Measurements from ENCODE around the gene GDPD2.

Gene GDPD2

GRCh38 chrX:70437011-70437410 is 13.9 kb downstream of the GDPD2 start:
- TF ChIP-seq SIN3A (IDR thresholded peaks at IDR 0.05; ENCODE audit: borderline replicate concordance, insufficient read depth, low read length) (no peak), TAF1 (IDR thresholded peaks at IDR 0.05; ENCODE audit: borderline replicate concordance, insufficient read depth, low read length) (no peak), POLR2AphosphoS5 (IDR thresholded peaks at IDR 0.05; ENCODE audit: low read depth, low read length) (no peak), FOXP2 (optimal IDR thresholded peaks at IDR 0.05; ENCODE audit: borderline replicate concordance, extremely low read depth, extremely low read length, insufficient read depth) (no peak)
- TF ChIP-seq, protein P1, sequence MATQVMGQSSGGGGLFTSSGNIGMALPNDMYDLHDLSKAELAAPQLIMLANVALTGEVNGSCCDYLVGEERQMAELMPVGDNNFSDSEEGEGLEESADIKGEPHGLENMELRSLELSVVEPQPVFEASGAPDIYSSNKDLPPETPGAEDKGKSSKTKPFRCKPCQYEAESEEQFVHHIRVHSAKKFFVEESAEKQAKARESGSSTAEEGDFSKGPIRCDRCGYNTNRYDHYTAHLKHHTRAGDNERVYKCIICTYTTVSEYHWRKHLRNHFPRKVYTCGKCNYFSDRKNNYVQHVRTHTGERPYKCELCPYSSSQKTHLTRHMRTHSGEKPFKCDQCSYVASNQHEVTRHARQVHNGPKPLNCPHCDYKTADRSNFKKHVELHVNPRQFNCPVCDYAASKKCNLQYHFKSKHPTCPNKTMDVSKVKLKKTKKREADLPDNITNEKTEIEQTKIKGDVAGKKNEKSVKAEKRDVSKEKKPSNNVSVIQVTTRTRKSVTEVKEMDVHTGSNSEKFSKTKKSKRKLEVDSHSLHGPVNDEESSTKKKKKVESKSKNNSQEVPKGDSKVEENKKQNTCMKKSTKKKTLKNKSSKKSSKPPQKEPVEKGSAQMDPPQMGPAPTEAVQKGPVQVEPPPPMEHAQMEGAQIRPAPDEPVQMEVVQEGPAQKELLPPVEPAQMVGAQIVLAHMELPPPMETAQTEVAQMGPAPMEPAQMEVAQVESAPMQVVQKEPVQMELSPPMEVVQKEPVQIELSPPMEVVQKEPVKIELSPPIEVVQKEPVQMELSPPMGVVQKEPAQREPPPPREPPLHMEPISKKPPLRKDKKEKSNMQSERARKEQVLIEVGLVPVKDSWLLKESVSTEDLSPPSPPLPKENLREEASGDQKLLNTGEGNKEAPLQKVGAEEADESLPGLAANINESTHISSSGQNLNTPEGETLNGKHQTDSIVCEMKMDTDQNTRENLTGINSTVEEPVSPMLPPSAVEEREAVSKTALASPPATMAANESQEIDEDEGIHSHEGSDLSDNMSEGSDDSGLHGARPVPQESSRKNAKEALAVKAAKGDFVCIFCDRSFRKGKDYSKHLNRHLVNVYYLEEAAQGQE (IDR thresholded peaks at IDR 0.05; ENCODE audit: insufficient read depth in 1 of 2, low read depth in 2 of 2, low read length in 2 of 2) = no peak

DNA sequence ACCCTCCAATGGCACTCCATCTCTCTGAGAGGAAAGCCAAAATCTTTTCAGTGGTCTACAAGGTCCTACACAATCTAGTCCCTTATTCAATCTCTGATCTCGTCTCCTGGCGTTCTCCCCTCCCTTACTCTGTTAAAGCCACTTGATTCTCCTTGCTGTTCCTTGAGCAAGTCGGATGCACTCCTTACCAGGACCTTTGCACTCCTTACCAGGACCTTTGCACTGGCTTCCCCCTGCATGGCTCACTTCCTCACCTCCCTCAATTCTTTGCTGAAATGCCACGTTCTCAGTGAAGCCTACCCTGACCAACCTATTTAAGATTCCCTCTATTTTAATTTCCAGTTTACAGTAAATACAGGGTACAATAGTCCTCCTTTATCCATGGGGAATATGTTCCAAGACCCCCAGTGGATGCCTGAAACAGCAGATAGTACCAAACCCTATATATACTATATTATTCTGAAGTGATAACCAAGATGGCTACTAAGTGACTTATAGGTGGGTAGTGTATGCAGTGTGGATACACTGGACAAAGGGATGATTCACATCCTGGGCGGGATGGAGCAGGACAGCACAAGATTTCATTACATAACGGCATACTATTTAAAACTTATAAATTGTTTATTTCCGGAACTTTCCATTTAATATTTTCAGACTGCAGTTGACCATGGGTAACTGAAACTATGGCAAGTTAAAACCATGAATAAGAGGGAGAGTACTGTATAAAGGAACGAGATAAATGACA is 15.0 kb downstream of the GDPD2 start:
- no peak for TF ChIP-seq SIN3A (IDR thresholded peaks at IDR 0.05; ENCODE audit: borderline replicate concordance, insufficient read depth, low read length)

DNA sequence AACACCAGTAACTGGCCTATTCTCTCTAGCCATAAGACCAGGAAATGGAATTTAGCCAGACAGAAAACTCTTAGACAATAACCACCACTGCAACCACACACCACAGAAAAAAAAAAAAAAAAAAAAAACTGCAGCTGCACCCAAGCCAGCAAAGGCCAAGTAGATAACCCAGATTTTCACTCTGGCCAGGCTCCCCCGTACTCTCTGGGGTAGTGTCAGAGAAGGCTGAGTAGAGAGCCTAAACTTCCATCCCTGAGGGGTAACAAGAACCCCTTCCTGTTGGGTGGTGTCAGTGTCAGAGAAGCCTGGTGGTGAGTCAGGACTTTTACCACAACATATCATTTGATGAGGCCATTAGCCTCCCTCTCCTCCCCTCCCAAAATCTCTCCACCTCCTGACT is 15.9 kb downstream of the GDPD2 start:
- TF ChIP-seq, protein P1 (IDR thresholded peaks at IDR 0.05; ENCODE audit: insufficient read depth in 1 of 2, low read depth in 2 of 2, low read length in 2 of 2) = no peak
- TF ChIP-seq TAF1 (IDR thresholded peaks at IDR 0.05; ENCODE audit: borderline replicate concordance, insufficient read depth, low read length) = no peak
- TF ChIP-seq POLR2AphosphoS5 (IDR thresholded peaks at IDR 0.05; ENCODE audit: low read depth, low read length) = no peak
- TF ChIP-seq SIN3A (IDR thresholded peaks at IDR 0.05; ENCODE audit: borderline replicate concordance, insufficient read depth, low read length) = no peak
- TF ChIP-seq FOXP2 (optimal IDR thresholded peaks at IDR 0.05; ENCODE audit: borderline replicate concordance, extremely low read depth, extremely low read length, insufficient read depth) = no peak

GRCh38 chrX:70442224-70442623 is 19.1 kb downstream of the GDPD2 start:
- TF ChIP-seq SIN3A (IDR thresholded peaks at IDR 0.05; ENCODE audit: borderline replicate concordance, insufficient read depth, low read length) (no peak), POLR2AphosphoS5 (IDR thresholded peaks at IDR 0.05; ENCODE audit: low read depth, low read length) (no peak), FOXP2 (optimal IDR thresholded peaks at IDR 0.05; ENCODE audit: borderline replicate concordance, extremely low read depth, extremely low read length, insufficient read depth) (no peak), TAF1 (IDR thresholded peaks at IDR 0.05; ENCODE audit: borderline replicate concordance, insufficient read depth, low read length) (no peak)
- TF ChIP-seq, protein P1 (IDR thresholded peaks at IDR 0.05; ENCODE audit: insufficient read depth in 1 of 2, low read depth in 2 of 2, low read length in 2 of 2) = no peak

- no peak for TF ChIP-seq TAF1 (IDR thresholded peaks at IDR 0.05; ENCODE audit: borderline replicate concordance, insufficient read depth, low read length)
- no peak for TF ChIP-seq FOXP2 (optimal IDR thresholded peaks at IDR 0.05; ENCODE audit: borderline replicate concordance, extremely low read depth, extremely low read length, insufficient read depth)
- TF ChIP-seq POLR2AphosphoS5 (IDR thresholded peaks at IDR 0.05; ENCODE audit: low read depth, low read length) = no peak
- TF ChIP-seq, protein P1 (IDR thresholded peaks at IDR 0.05; ENCODE audit: insufficient read depth in 1 of 2, low read depth in 2 of 2, low read length in 2 of 2) = no peak
- no peak for TF ChIP-seq SIN3A (IDR thresholded peaks at IDR 0.05; ENCODE audit: borderline replicate concordance, insufficient read depth, low read length)
Measured at GRCh38 chrX:70444326-70444945, 21.3 kb downstream of the GDPD2 start, which contains the start of gene DLG3. Gene DLG3 (plus strand): TSS chrX:70444835. CDS start chrX:70445202, 367 bp downstream.

Data from PFSK-1 (cell line).